MV-4-11 (cell line): ENCODE results near the gene ZNF451.
A peak's percentile ranks its signal among the peaks of the same experiment; 100 is the strongest.

Experiments used
- DNase-seq: peaks from one replicate; lab custom pipeline; 2025; lab: John Stamatoyannopoulos, UW

The ZNF451 gene

GRCh38 chr6:57207872-57208271 is 117.9 kb downstream of the ZNF451 start:
- DNase-seq: no peak

- peak; percentile 26 for DNase-seq
Measured at GRCh38 chr6:57209030-57209429, 119.0 kb downstream of the ZNF451 start.

GRCh38 chr6:57210060-57210459 is 120.1 kb downstream of the ZNF451 start:
- DNase-seq: no peak

GRCh38 chr6:57215260-57215659 is 125.3 kb downstream of the ZNF451 start:
- no peak for DNase-seq

GRCh38 chr6:57216235-57217101 is 126.5 kb downstream of the ZNF451 start:
- no peak for DNase-seq

- DNase-seq: peak; percentile 11
Measured at GRCh38 chr6:57217270-57217669, 127.3 kb downstream of the ZNF451 start.
